Endothelial cell of umbilical vein (primary cell): ENCODE measurements around the gene GGPS1. TPM values are rescaled to one million over a fixed set of nuclear protein-coding genes. Genes with fewer than 3 reads are reported as not detected.

Experiments
- BruUV-seq: library from RNA; stranded (reverse); fragments of 400-500 nt; replicated peaks from 2 replicates; lab custom pipeline; 2021; lab: Mats Ljungman, UMichigan
- CTCF ChIA-PET: fragments of 300-600, 350-600 bp; sonication (Branson Sonifier 250); formaldehyde crosslinking; loops from one replicate; lab custom pipeline; 2021; ENCODE audit warnings: antibody characterized with exemption, inconsistent platforms; lab: Charles Lee
- POLR2A ChIA-PET: fragments of 300-600, 350-600 bp; sonication (Branson Sonifier 250); formaldehyde crosslinking; loops from one replicate; lab custom pipeline; 2021; ENCODE audit warnings: antibody characterized with exemption, inconsistent platforms; lab: Charles Lee
- DNase-seq: peaks from one replicate; pipeline ENCODE4 v3.0.0-alpha.2; 2011; ENCODE audit warnings: low read depth, low spot score
- FAIRE-seq: peaks from 2 replicates; lab custom pipeline; 2011; peaks lifted over from hg19 to GRCh38; lab: Jason Lieb, UNC
- H2AFZ ChIP-seq: 2 replicates; pipeline ENCODE4 v1.6.0; 2012; ENCODE audit warnings: low read depth, low read length, control low read depth, inconsistent platforms
- H3K27ac ChIP-seq: 2 replicates; pipeline ENCODE4 v1.5.1; 2011; ENCODE audit warnings: low read depth, mild to moderate bottlenecking, control low read depth, low read length, moderate library complexity; ENCODE audit not compliant: insufficient read depth
- H3K27me3 ChIP-seq, 2 experiments: 2 replicates each; pipeline versions ENCODE4 v1.6.0 to v1.6.1; 2011; ENCODE audit warnings: low read length in 2 of 2, mixed read lengths in 1 of 2; ENCODE audit not compliant: control insufficient read depth in 2 of 2, insufficient read depth in 2 of 2
- H3K36me3 ChIP-seq, 2 experiments: 2 replicates in 1 of 2; 3 replicates in 1 of 2; pipeline ENCODE4 v1.5.1; 2011; ENCODE audit warnings: low read length in 2 of 2, mild to moderate bottlenecking in 1 of 2, moderate library complexity in 1 of 2; ENCODE audit not compliant: control insufficient read depth in 2 of 2, insufficient read depth in 2 of 2; ENCODE audit errors: extremely low read depth in 1 of 2
- H3K4me1 ChIP-seq: 3 replicates; pipeline ENCODE4 v1.5.1; 2011; ENCODE audit warnings: mild to moderate bottlenecking, low read length; ENCODE audit not compliant: control insufficient read depth, insufficient read depth; ENCODE audit errors: extremely low read depth
- H3K4me2 ChIP-seq: 2 replicates; pipeline ENCODE4 v1.6.1; 2011; ENCODE audit warnings: low read length, control low read depth, mixed read lengths; ENCODE audit not compliant: insufficient read depth
- H3K4me3 ChIP-seq, 3 experiments: fragments of 200-600 bp in 1 of 3; sonication (generic), shearing (Covaris generic) in 1 of 3; replicated peaks in 1 of 3; 2 replicates each; pipeline ENCODE4 v1.5.1; 2011 to 2016; ENCODE audit warnings: control low read depth in 3 of 3, low read length in 3 of 3, mild to moderate bottlenecking in 2 of 3, inconsistent platforms in 1 of 3, low read depth in 1 of 3, moderate library complexity in 1 of 3; ENCODE audit not compliant: insufficient read depth in 1 of 3
- H3K79me2 ChIP-seq: 2 replicates; pipeline ENCODE4 v1.6.0; 2012; ENCODE audit warnings: low read length, inconsistent platforms; ENCODE audit not compliant: control insufficient read depth, insufficient read depth
- H3K9ac ChIP-seq: replicated peaks from 2 replicates; pipeline ENCODE3; 2011; ENCODE audit warnings: low read length, control low read depth; ENCODE audit not compliant: insufficient read depth; ENCODE audit errors: extremely low read depth
- H3K9me1 ChIP-seq: replicated peaks from 3 replicates; pipeline ENCODE4 v1.6.0; 2011; ENCODE audit warnings: mild to moderate bottlenecking, low read length; ENCODE audit not compliant: control insufficient read depth, insufficient read depth; ENCODE audit errors: extremely low read depth
- H3K9me3 ChIP-seq: replicated peaks from 2 replicates; pipeline ENCODE4 v1.5.1; 2012; ENCODE audit warnings: low read length, inconsistent platforms; ENCODE audit not compliant: control insufficient read depth, insufficient read depth
- H4K20me1 ChIP-seq: replicated peaks from 2 replicates; pipeline ENCODE3; 2011; ENCODE audit warnings: mild to moderate bottlenecking, low read length; ENCODE audit not compliant: control insufficient read depth, insufficient read depth; ENCODE audit errors: extremely low read depth
- CTCF ChIP-seq, 2 donors: IDR thresholded peaks; 1 replicate in 1 of 2; 2 replicates in 1 of 2; pipeline ENCODE4 v1.5.1; 2011; ENCODE audit warnings: low read length in 2 of 2, mild to moderate bottlenecking in 2 of 2, moderate library complexity in 2 of 2, control low read depth in 1 of 2, inconsistent platforms in 1 of 2, low read depth in 1 of 2; ENCODE audit not compliant: insufficient read depth in 1 of 2; ENCODE audit errors: extremely low read depth in 1 of 2
- EZH2 ChIP-seq: IDR thresholded peaks from 2 replicates; pipeline ENCODE4 v1.6.1; 2012; ENCODE audit warnings: borderline replicate concordance, low read depth, mild to moderate bottlenecking, moderate library complexity, low read length, inconsistent platforms; ENCODE audit not compliant: severe bottlenecking
- FOS ChIP-seq: IDR thresholded peaks from 2 replicates; pipeline ENCODE4 v1.6.1; 2011; ENCODE audit warnings: mild to moderate bottlenecking, low read length, moderate library complexity, borderline replicate concordance; ENCODE audit not compliant: insufficient read depth
- MYC ChIP-seq: IDR thresholded peaks from one replicate; pipeline ENCODE4 v1.6.1; 2011; ENCODE audit warnings: mild to moderate bottlenecking, low read depth, low read length
- POLR2A ChIP-seq: IDR thresholded peaks from 2 replicates; pipeline ENCODE4 v1.6.1; 2012; ENCODE audit warnings: low read depth, mild to moderate bottlenecking, control low read depth, low read length
- dilution Hi-C: fragments of 300-500 bp; cut with MboI; formaldehyde crosslinking; loops from one replicate; pipeline ENCODE4 v1.15.0; 2019; ENCODE audit warnings: low sequenced_read_pairs; ENCODE audit not compliant: extremely low pct_ligation_motif_present
- intact Hi-C: fragments of 100-400 bp; cut with micrococcal nuclease; formaldehyde crosslinking; loops from one replicate; pipeline ENCODE4 v1.10.0; 2022
- polyA plus RNA-seq, 4 experiments: library from polyadenylated mRNA; depleted of rRNA in 3 of 4; stranded (reverse) in 3 of 4; unstranded in 1 of 4; fragments of >200 nt; gene quantifications; 2 replicates each; pipeline versions ENCODE4 v1.2.1 to v1.2.3, GENCODE V29; 2011 to 2012; ENCODE audit warnings: missing spikeins in 1 of 4
- total RNA-seq: library from RNA; stranded (reverse); gene quantifications from 2 replicates; pipeline ENCODE4 v1.2.3, GENCODE V29; 2021

Gene GGPS1
- total and polyA plus RNA-seq, 2 donors (not counting 3 experiments of a cell fraction or from before 2014, with no cell fraction given), result 10.7 to 29.5 TPM

GRCh38 chr1:235351898-235352297 is 23.5 kb downstream of the GGPS1 start:
- no peaks in the 10 kb centered on the region for H3K4me1 ChIP-seq
- no peaks in the 10 kb centered on the region for H3K9me3 ChIP-seq
- CTCF ChIA-PET, result no interaction called here
- H3K36me3 ChIP-seq, result no peaks in the 10 kb centered on the region
- H3K79me2 ChIP-seq, result no peaks in the 10 kb centered on the region
- no peaks in the 10 kb centered on the region for H3K9me1 ChIP-seq
- no peak overlapping the region for H3K4me2 ChIP-seq
- no peaks in the 10 kb centered on the region for H4K20me1 ChIP-seq
- FAIRE-seq (no peak), DNase-seq (no peak)
- no peak overlapping the region for H3K27ac ChIP-seq
- BruUV-seq, result no TSS peak
- no peaks in the 10 kb centered on the region for H3K27me3 ChIP-seq
- no peak for TF ChIP-seq FOS
- no peak for TF ChIP-seq POLR2A
- TF ChIP-seq MYC, result no peak
- TF ChIP-seq CTCF (IDR thresholded peaks at IDR 0.05; ENCODE audit: extremely low read depth in 1 of 2, insufficient read depth in 1 of 2, low read depth in 1 of 2, low read length in 2 of 2), result no peak
- no peak for TF ChIP-seq EZH2
- H3K4me3 ChIP-seq, result no peak overlapping the region
- intact Hi-C loops (no loop called here), dilution Hi-C loops (no loop called here)
- H3K9ac ChIP-seq, result no peak overlapping the region
- POLR2A ChIA-PET, result no interaction called here
- no peak overlapping the region for H2AFZ ChIP-seq
